HUES64 (cell line): ENCODE results near the gene SPOPL.
A peak's percentile ranks its signal among the peaks of the same experiment; 100 is the strongest.
"Not testable (repeated sequence)": the region's sequence is repeated elsewhere in the genome, so short reads cannot be mapped to it uniquely, and the experiment has no call there.

Experiments
- H3K27ac ChIP-seq: 2 replicates; pipeline ENCODE4 v1.7.0; 2013; ENCODE audit warnings: low read depth, low read length, inconsistent platforms
- H3K27me3 ChIP-seq: 2 replicates; pipeline ENCODE4 v1.6.1; 2013; ENCODE audit warnings: mild to moderate bottlenecking, low read length; ENCODE audit not compliant: insufficient read depth
- H3K36me3 ChIP-seq: 2 replicates; pipeline ENCODE4 v1.6.1; 2013; ENCODE audit warnings: mild to moderate bottlenecking, low read length; ENCODE audit not compliant: insufficient read depth
- H3K4me1 ChIP-seq: 2 replicates; pipeline ENCODE4 v1.6.1; 2013; ENCODE audit warnings: mild to moderate bottlenecking, low read length, moderate library complexity; ENCODE audit not compliant: insufficient read depth
- H3K4me3 ChIP-seq: 2 replicates; pipeline ENCODE4 v1.5.1; 2013; ENCODE audit warnings: mild to moderate bottlenecking, low read length, moderate library complexity
- H3K9ac ChIP-seq: 2 replicates; pipeline ENCODE4 v1.6.1; 2013; ENCODE audit warnings: mild to moderate bottlenecking, low read depth, low read length
- H3K9me3 ChIP-seq: 2 replicates; pipeline ENCODE4 v1.6.1; 2013; ENCODE audit warnings: low read depth, low read length; ENCODE audit not compliant: insufficient read depth
- WGBS: fragments of 150-250, 120-280 bp; methylation state at CpG from one replicate; pipeline ENCODE4 v1.1.7; 2013; ENCODE audit warnings: missing lambda C conversion rate; 5-methylcytosine and 5-hydroxymethylcytosine counted together

Gene SPOPL

DNA sequence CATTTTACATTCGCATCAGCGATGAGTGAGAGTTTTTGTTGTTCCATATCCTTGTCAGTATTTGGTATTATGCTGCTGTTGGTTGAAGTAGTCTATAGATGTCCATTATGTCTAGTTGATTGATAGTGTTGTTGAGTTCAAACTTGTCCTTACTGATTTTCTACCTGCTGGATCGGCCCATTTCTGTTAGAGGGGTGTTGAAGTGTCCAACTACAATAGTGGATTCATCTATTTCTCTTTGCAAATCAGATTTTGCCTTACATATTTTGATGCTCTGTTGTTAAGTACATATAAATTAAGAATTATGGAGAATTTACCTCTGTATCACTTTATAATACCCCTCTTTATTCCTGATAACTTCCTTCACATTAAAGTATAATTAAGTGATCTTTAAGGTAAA lies 8.7 kb downstream of the SPOPL start:
- Histone ChIP-seq H3K9me3 (no peaks in the 10 kb centered on the region), H3K4me1 (peaks cover 27% of the 10 kb centered on the region), H3K27me3 (no peaks in the 10 kb centered on the region), H3K36me3 (no peaks in the 10 kb centered on the region), H3K4me3 (no peak overlapping the region), H3K27ac (no peak overlapping the region), H3K9ac (no peak overlapping the region)
- WGBS, result 99% methylated on average over 3 of the region's 3 CpGs

DNA sequence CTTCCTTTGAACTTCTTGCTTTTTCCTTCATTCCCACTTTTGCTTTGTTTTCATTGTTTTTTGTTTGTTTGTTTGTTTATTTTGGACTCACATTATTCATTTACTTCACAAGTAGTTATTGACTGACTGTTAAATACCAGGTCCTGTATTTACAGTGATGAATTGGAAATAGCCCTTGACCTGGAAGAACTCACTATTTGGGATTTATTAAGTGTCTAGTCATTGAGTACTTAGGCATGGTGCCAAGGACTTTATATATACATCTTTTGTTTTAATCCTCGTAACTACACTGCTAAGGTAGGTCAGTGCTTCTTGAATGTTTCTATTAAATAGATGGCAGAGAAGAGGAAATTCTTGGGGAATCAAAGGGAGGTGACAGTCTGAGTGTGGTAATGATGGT lies 11.1 kb downstream of the SPOPL start:
- Histone ChIP-seq H3K36me3 (no peaks in the 10 kb centered on the region), H3K27me3 (no peaks in the 10 kb centered on the region), H3K4me3 (no peak overlapping the region), H3K9ac (no peak overlapping the region), H3K9me3 (no peaks in the 10 kb centered on the region), H3K27ac (no peak overlapping the region), H3K4me1 (peaks cover 34% of the 10 kb centered on the region)
- 88% methylated on average over 1 of the region's 1 CpG for WGBS

DNA sequence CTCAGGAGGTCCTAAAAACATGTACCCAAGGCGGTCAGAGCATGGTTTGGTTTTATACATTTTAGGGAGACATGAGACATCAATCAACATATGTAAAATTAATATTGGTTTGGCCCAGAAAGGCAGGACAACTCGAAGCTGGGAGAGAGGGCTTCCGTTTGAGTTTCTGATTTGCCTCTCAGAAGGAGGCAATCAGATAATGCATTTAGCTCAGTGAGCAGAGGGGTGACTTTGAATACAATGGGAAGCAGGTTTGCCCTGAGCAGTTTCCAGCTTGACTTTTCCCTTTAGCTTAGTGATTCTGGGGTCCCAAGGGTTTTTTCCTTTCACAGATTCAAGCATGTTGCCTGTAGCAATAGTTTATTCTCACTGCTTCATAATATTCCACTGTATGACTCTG lies 12.6 kb downstream of the SPOPL start:
- no peak overlapping the region for H3K9ac ChIP-seq
- no peaks in the 10 kb centered on the region for H3K36me3 ChIP-seq
- peaks cover 34% of the 10 kb centered on the region for H3K4me1 ChIP-seq
- no peak overlapping the region for H3K27ac ChIP-seq
- H3K9me3 ChIP-seq, result no peaks in the 10 kb centered on the region
- no peaks in the 10 kb centered on the region for H3K27me3 ChIP-seq
- no peak overlapping the region for H3K4me3 ChIP-seq
- 57% methylated on average over 3 of the region's 3 CpGs for WGBS

DNA sequence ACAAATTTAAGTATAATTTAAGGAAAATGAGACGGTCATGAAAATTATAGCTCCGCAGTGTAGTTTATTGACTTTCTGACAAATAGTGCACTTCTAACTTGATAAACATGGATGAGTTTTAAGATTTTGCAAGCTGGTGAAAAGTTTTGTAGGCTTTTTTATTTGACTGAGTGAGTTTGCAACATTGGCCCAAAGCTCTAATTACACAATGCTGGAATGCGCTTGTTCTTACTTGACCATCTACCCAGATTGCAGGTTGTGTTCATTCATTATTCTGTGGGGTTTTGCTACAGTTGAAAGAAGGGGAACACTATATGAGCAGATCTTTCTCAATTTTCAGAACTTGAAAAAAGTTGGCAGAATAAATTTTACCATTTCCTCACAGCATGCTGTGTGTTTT lies 13.5 kb downstream of the SPOPL start:
- H3K4me3 ChIP-seq, result no peak overlapping the region
- no peaks in the 10 kb centered on the region for H3K9me3 ChIP-seq
- no peak overlapping the region for H3K27ac ChIP-seq
- H3K4me1 ChIP-seq, result peaks cover 34% of the 10 kb centered on the region
- no peak overlapping the region for H3K9ac ChIP-seq
- WGBS, result 96% methylated on average over 3 of the region's 3 CpGs
- H3K36me3 ChIP-seq, result no peaks in the 10 kb centered on the region
- H3K27me3 ChIP-seq, result no peaks in the 10 kb centered on the region

DNA sequence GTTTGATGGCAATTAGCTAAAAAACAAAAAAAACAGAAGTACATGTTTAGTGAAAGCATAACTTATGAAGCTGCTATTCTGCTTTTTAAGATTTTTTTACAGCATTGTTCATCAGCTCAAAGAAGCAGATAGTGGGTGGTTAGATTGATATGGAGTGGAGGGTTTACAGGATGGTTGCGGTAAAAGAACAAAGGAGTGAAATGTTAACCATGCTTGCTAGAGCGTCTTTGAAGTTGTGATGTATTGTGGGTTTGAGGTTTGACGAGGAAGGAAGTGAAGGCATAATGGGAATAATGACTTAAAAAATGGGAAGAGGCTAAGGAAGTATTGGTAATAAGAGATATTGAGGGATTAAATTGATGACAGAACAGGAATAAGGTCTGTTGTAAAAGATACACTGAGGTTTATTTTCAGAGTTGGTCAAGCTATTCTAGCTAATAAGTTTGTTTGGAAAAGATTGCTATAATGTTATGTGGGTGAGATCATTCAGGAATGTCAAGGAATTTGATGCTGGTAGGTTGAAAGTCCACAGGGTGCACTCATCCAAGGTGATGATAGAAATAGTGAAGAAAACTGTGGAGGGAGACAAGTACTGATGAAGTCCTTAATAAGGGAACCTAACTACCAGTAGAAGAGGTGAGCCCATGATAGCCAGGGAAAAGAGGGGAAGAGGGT lies 14.6 kb downstream of the SPOPL start:
- Histone ChIP-seq H3K27me3 (no peaks in the 10 kb centered on the region), H3K9me3 (no peaks in the 10 kb centered on the region), H3K4me1 (peaks cover 39% of the 10 kb centered on the region), H3K27ac (peak overlapping the region; percentile 10; the same call in 1 of the 2 replicates), H3K9ac (no peak overlapping the region), H3K4me3 (no peak overlapping the region), H3K36me3 (no peaks in the 10 kb centered on the region)
- 66% methylated on average over 3 of the region's 3 CpGs for WGBS

DNA sequence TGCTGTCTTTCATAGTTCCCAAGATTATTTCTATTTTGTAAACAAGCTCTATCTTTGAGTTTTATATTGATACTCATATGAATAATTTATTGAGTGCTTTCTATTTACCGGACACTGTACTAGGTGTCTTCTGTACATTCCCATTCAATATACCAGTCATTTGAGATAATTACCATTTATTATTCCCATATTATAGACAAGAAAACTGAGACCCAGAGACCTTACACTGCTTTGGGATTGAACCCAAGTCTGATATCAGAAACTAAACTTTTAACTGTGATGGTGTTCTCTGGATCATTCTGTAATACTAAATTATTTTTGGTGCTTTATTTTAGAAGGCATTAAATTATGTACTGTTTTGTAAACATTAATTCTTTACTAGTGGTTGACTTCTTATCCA lies 17.3 kb downstream of the SPOPL start:
- Histone ChIP-seq H3K36me3 (no peaks in the 10 kb centered on the region; the same call in 1 of the 2 replicates), H3K9me3 (no peaks in the 10 kb centered on the region), H3K4me1 (peaks cover 46% of the 10 kb centered on the region), H3K27me3 (no peaks in the 10 kb centered on the region), H3K9ac (no peak overlapping the region), H3K4me3 (no peak overlapping the region), H3K27ac (no peak overlapping the region)
- WGBS, result 100% methylated on average over 1 of the region's 1 CpG

DNA sequence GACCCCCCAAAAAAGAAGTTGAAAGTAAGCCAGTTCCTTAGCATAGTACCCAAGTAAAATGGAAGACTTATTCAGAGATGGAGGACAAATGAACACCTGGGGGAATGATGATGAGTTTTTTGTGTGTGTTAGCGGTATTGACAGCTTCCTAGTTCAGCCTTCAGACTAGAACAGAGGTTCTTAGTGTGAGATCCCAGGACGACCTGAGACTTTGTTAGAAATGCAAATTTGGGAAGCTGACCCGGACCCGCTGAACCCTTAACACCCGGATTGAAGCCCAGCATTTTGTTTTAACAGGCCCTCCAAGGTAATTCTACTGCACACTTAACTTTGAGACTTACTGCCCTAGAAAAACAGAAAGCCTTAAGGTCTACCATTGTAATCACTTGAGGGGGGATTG lies 20.3 kb downstream of the SPOPL start:
- Histone ChIP-seq H3K36me3 (no peaks in the 10 kb centered on the region; the same call in 1 of the 2 replicates), H3K9ac (no peak overlapping the region), H3K4me3 (no peak overlapping the region), H3K9me3 (peaks cover 7% of the 10 kb centered on the region; the same call in 1 of the 2 replicates), H3K4me1 (peaks cover 17% of the 10 kb centered on the region; the same call in 1 of the 2 replicates), H3K27ac (no peak overlapping the region), H3K27me3 (no peaks in the 10 kb centered on the region)
- WGBS, result 22% methylated on average over 5 of the region's 5 CpGs

DNA sequence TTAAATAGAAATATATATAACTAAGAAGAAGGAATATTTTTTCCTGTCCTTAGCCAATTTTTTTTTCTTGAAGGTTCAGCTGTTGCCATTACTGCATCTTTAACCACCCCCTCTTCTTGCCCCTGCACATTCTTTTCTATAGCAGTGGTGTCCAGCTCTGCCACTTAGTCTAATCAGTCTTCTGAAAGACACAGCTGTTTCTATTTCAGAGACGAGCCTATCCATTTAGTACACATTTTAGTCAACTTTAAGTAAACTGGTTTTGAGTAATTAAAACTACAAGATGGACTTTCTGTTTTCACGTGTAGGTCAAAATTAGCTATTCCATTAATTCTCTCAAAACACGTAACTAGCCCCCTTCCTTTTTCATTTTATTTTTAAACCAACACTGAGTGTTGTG lies 21.0 kb downstream of the SPOPL start:
- Histone ChIP-seq H3K9me3 (peaks cover 7% of the 10 kb centered on the region; the same call in 1 of the 2 replicates), H3K27me3 (no peaks in the 10 kb centered on the region), H3K36me3 (no peaks in the 10 kb centered on the region; the same call in 1 of the 2 replicates), H3K27ac (no peak overlapping the region), H3K9ac (no peak overlapping the region), H3K4me3 (no peak overlapping the region), H3K4me1 (peaks cover 17% of the 10 kb centered on the region; the same call in 1 of the 2 replicates)
- 90% methylated on average over 3 of the region's 3 CpGs for WGBS

DNA sequence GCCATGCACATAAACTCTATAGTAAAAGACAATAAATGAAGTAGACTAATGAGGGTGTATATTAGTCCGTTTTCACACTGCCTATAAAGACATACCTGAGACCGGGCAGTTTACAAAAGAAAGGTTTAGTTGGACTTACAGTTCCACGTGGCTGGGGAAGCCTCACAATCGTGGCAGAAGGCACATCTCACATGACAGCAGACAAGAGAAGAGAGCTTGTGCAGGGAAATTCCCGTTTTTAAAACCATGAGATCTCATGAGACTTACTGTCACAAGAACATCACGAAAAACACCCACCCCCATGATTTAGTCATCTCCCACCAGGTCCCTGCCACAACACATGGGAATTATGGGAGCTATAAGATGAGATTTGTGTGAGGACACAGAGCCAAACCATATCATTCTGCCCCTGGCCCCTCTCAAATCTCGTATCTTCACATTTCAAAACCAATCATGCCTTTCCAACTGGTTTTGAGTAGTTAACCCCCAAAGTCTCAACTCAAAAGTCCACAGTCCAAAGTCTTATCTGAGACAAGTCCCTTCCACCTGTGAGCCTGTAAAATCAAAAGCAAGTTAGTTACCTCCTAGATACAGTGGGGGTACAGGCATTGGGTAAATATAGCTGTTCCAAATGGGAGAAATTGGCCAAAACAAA lies 21.6 kb downstream of the SPOPL start:
- H3K36me3 ChIP-seq, H3K9ac ChIP-seq, H3K27me3 ChIP-seq, H3K27ac ChIP-seq, H3K9me3 ChIP-seq, H3K4me3 ChIP-seq: not testable (repeated sequence)
- 91% methylated on average over 6 of the region's 7 CpGs for WGBS
- H3K4me1 ChIP-seq, result peaks cover 17% of the 10 kb centered on the region; the same call in 1 of the 2 replicates

DNA sequence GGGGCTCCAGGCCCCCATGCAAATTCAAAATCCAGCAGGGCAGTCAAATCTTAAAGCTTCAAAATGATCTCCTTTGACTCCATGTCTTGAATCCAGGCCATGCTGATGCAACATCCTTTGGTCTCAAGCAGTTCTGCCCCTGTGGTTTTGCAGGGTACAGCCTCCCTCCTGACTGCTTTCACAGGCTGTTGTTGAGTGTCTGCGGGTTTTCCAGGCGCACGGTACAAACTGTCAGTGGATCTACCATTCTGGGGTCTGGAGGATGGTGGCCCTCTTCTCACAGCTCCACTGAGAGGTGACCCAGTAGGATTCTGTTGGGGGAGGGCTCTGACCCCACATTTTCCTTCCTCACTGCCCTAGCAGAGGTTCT lies 22.1 kb downstream of the SPOPL start:
- H3K27ac ChIP-seq, H3K4me3 ChIP-seq, H3K36me3 ChIP-seq, H3K9me3 ChIP-seq, H3K27me3 ChIP-seq, H3K9ac ChIP-seq: not testable (repeated sequence)
- H3K4me1 ChIP-seq, result peaks cover 17% of the 10 kb centered on the region; the same call in 1 of the 2 replicates
- WGBS, result 96% methylated on average over 3 of the region's 3 CpGs

DNA sequence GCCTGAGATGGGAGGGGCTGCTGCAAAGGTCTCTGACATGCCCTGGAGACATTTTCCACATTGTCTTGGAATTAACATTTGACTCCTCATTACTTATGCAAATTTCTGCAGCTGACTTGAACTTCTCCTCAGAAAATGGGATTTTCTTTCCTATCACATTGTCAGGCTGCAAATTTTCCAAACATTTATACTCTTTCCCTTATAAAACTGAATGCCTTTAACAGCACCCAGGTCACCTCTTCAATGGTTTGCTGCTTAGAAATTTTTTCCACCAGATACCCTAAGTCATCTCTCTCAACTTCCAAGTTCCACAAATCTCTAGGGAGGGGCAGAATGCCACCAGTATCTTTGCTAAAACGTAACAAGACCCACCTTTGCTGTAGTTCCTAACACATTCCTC lies 22.8 kb downstream of the SPOPL start:
- not testable (repeated sequence) for H3K9ac ChIP-seq, H3K36me3 ChIP-seq, H3K9me3 ChIP-seq, H3K27ac ChIP-seq, H3K27me3 ChIP-seq, H3K4me3 ChIP-seq
- 91% methylated on average over 1 of the region's 1 CpG for WGBS
- H3K4me1 ChIP-seq, result peaks cover 17% of the 10 kb centered on the region; the same call in 1 of the 2 replicates
